Mucosa of descending colon (tissue), 3 donors: ENCODE results near the gene SOX8. TPM values are rescaled to one million over a fixed set of nuclear protein-coding genes. Genes with fewer than 3 reads are reported as not detected.

Experiments used
- ATAC-seq: fragments of 200-7000 bp; cut with Tn5 transposase; one replicate; pipeline ENCODE4 v1.9.1; 2020; ENCODE audit warnings: mild to moderate bottlenecking, moderate library complexity
- DNase-seq, 3 donors: peaks; one replicate each; pipeline ENCODE4 v3.0.0-alpha.2; 2020
- H3K36me3 ChIP-seq: fragments of 200-600 bp; one replicate; pipeline ENCODE4 v1.8.0; 2021; ENCODE audit warnings: low read depth, mild to moderate bottlenecking
- H3K4me1 ChIP-seq: fragments of 200-600 bp; one replicate; pipeline ENCODE4 v1.8.0; 2021; ENCODE audit warnings: low read depth, mild to moderate bottlenecking
- H3K4me3 ChIP-seq: fragments of 200-600 bp; one replicate; pipeline ENCODE4 v1.8.0; 2021; ENCODE audit warnings: mild to moderate bottlenecking
- H3K9me3 ChIP-seq: fragments of 200-600 bp; one replicate; pipeline ENCODE4 v1.8.0; 2021; ENCODE audit warnings: mild to moderate bottlenecking
- CTCF ChIP-seq: fragments of 200-600 bp; IDR thresholded peaks from one replicate; pipeline ENCODE4 v1.8.0; 2022; ENCODE audit warnings: antibody characterized with exemption, mild to moderate bottlenecking
- intact Hi-C, 2 donors: fragments of 100-400 bp; cut with DNase I in 1 of 2; cut with micrococcal nuclease in 1 of 2; formaldehyde crosslinking; loops; one replicate each; pipeline versions ENCODE4 v1.11.0 to v1.11.1; 2022; cut with DNase I, micrococcal nuclease
- total RNA-seq, 3 donors: library from RNA; stranded (reverse); fragmentation: NEBNext Ultra II Directional in 2 of 3; extraction: Animal tissue kit (Norgen Biotek cat#: 25700) in 2 of 3; gene quantifications; one replicate each; pipeline versions ENCODE4 v1.2.1 to v1.2.4, GENCODE V29; 2021 to 2023
- donor health status: DM: no; HTN: no; CAD: no; lungs with moderate emphysema.
- donor health status: DM: no; HTN: no; CAD: no.
- donor health status: DM: no; HTN: yes; CAD: no.

The SOX8 gene
- total RNA-seq, 3 donors from 2014 or later, result 0.67 to 3.1 (median 0.75) TPM

- DNase-seq (no peak), ATAC-seq (no peak)
- no peak for TF ChIP-seq CTCF
- intact Hi-C loops, result no loop called here
- Histone ChIP-seq H3K4me1 (no peaks in the 10 kb centered on the region), H3K9me3 (no peaks in the 10 kb centered on the region), H3K4me3 (no peak overlapping the region), H3K36me3 (no peaks in the 10 kb centered on the region)
Observed at GRCh38 chr16:1033128-1033679, 51.6 kb downstream of the SOX8 start.

GRCh38 chr16:1034230-1035065 lies 52.9 kb downstream of the SOX8 start:
- no peaks in the 10 kb centered on the region for H3K4me1 ChIP-seq
- intact Hi-C loops, result no loop called here

GRCh38 chr16:1035066-1035415 lies 53.5 kb downstream of the SOX8 start:
- no peaks in the 10 kb centered on the region for H3K9me3 ChIP-seq

More at GRCh38 chr16:1034230-1035065, 52.9 kb downstream of the SOX8 start:
- Histone ChIP-seq H3K4me3 (no peak overlapping the region), H3K36me3 (no peaks in the 10 kb centered on the region), H3K9me3 (no peaks in the 10 kb centered on the region)
- ATAC-seq (no peak), DNase-seq (no peak)
- TF ChIP-seq CTCF, result no peak

GRCh38 chr16:1036166-1036565 lies 54.6 kb downstream of the SOX8 start:
- intact Hi-C loops, result no loop called here
- DNase-seq (no peak), ATAC-seq (no peak)
- H3K4me3 ChIP-seq, result no peak overlapping the region
- H3K4me1 ChIP-seq, result no peaks in the 10 kb centered on the region
- TF ChIP-seq CTCF, result no peak
- no peaks in the 10 kb centered on the region for H3K36me3 ChIP-seq
- no peaks in the 10 kb centered on the region for H3K9me3 ChIP-seq

More at GRCh38 chr16:1035066-1035415, 53.5 kb downstream of the SOX8 start:
- TF ChIP-seq CTCF, result no peak
- no peak overlapping the region for H3K4me3 ChIP-seq
- H3K4me1 ChIP-seq, result no peaks in the 10 kb centered on the region
- H3K36me3 ChIP-seq, result no peaks in the 10 kb centered on the region
- intact Hi-C loops, result no loop called here
- no peak for DNase-seq
- no peak for ATAC-seq

Other genes with a start within 250 kb of the SOX8 start
- 10 to 100 TPM; 37.7 to 48.7 (median 47.6) TPM for gene CIAO3, start 240.8 kb upstream of the SOX8 start, total RNA-seq
- 1 to 10 TPM; 3.4 to 7.0 (median 4.7) TPM for gene MSLN, start 221.0 kb upstream of the SOX8 start, total RNA-seq
- 10 to 100 TPM; 19.8 to 20.0 (median 19.8) TPM for gene RPUSD1, start 193.4 kb upstream of the SOX8 start, total RNA-seq
- gene CHTF18, start 193.2 kb upstream of the SOX8 start, total RNA-seq, result 10 to 100 TPM; 11.9 to 32.4 (median 12.3) TPM
- gene GNG13, start 181.0 kb upstream of the SOX8 start, total RNA-seq, result 1 to 10 TPM in 1 of 3 donors, under 1 TPM in 1, not detected in 1; 0.31 to 1.0 TPM
- gene LMF1, start 10.8 kb upstream of the SOX8 start, total RNA-seq, result 10 to 100 TPM; 16.4 to 26.5 (median 25.1) TPM
- gene SSTR5, start 91.0 kb downstream of the SOX8 start, total RNA-seq, result not detected
- not detected for gene C1QTNF8, start 114.5 kb downstream of the SOX8 start, total RNA-seq
- 100 to 1,000 TPM in 1 of 3 donors, 1 to 10 TPM in 2; 6.0 to 160 (median 9.5) TPM for gene CACNA1H, start 171.3 kb downstream of the SOX8 start, total RNA-seq
- gene TPSG1, start 243.5 kb downstream of the SOX8 start, total RNA-seq, result 10 to 100 TPM; 23.3 to 61.3 (median 53.7) TPM
- 10 to 100 TPM in 1 of 3 donors, 1 to 10 TPM in 2; 3.7 to 21.0 (median 8.2) TPM for gene TPSB2, start 248.4 kb downstream of the SOX8 start, total RNA-seq